H9 (cell line): ENCODE measurements around the gene IMMP2L. TPM values are rescaled to one million over a fixed set of nuclear protein-coding genes. Genes with fewer than 3 reads are reported as not detected.

Source experiments
- DNase-seq: peaks from one replicate; pipeline ENCODE4 v3.0.0-alpha.2; 2017
- H2AFZ ChIP-seq: one replicate; pipeline ENCODE4 v1.6.1; 2013; ENCODE audit warnings: mild to moderate bottlenecking, low read length, control low read depth, moderate library complexity
- H2AK5ac ChIP-seq: 2 replicates; pipeline ENCODE4 v1.6.1; 2013; ENCODE audit warnings: low read length, control low read depth, mixed read lengths; ENCODE audit not compliant: insufficient read length
- H2BK120ac ChIP-seq: one replicate; pipeline ENCODE4 v1.6.1; 2013; ENCODE audit warnings: low read depth, mild to moderate bottlenecking, low read length, control low read depth, inconsistent platforms; ENCODE audit not compliant: poor library complexity, severe bottlenecking
- H2BK12ac ChIP-seq: 2 replicates; pipeline ENCODE4 v1.6.1; 2013; ENCODE audit warnings: low read length, control low read depth, mixed read lengths, low read depth; ENCODE audit not compliant: insufficient read length
- H2BK15ac ChIP-seq: 2 replicates; pipeline ENCODE4 v1.6.1; 2013; ENCODE audit warnings: low read depth, low read length, control low read depth
- H2BK20ac ChIP-seq: one replicate; pipeline ENCODE4 v1.6.1; 2013; ENCODE audit warnings: low read depth, mild to moderate bottlenecking, low read length, control low read depth, inconsistent platforms; ENCODE audit not compliant: poor library complexity, severe bottlenecking
- H2BK5ac ChIP-seq: 2 replicates; pipeline ENCODE4 v1.6.1; 2013; ENCODE audit warnings: low read length, control low read depth, mixed read lengths; ENCODE audit not compliant: insufficient read length
- H3K14ac ChIP-seq: 2 replicates; pipeline ENCODE4 v1.6.1; 2013; ENCODE audit warnings: low read length, control low read depth; ENCODE audit not compliant: insufficient read depth
- H3K18ac ChIP-seq: 2 replicates; pipeline ENCODE4 v1.6.1; 2013; ENCODE audit warnings: low read depth, mild to moderate bottlenecking, mixed read lengths, low read length, control low read depth; ENCODE audit not compliant: insufficient read length
- H3K23ac ChIP-seq: 2 replicates; pipeline ENCODE4 v1.6.1; 2013; ENCODE audit warnings: low read length, control low read depth, mixed read lengths, low read depth; ENCODE audit not compliant: insufficient read length
- H3K23me2 ChIP-seq: 2 replicates; pipeline ENCODE4 v1.6.1; 2013; ENCODE audit warnings: low read depth, mild to moderate bottlenecking, mixed read lengths, low read length, control low read depth; ENCODE audit not compliant: insufficient read length, poor library complexity, severe bottlenecking
- H3K27ac ChIP-seq: 2 replicates; pipeline ENCODE4 v1.5.1; 2013; ENCODE audit warnings: low read length, control low read depth, mixed read lengths, low read depth; ENCODE audit not compliant: insufficient read length
- H3K27me3 ChIP-seq: 2 replicates; pipeline ENCODE4 v1.6.1; 2013; ENCODE audit warnings: low read length, control low read depth, inconsistent platforms; ENCODE audit not compliant: insufficient read depth
- H3K4ac ChIP-seq: 2 replicates; pipeline ENCODE4 v1.6.1; 2013; ENCODE audit warnings: low read depth, mild to moderate bottlenecking, control low read depth, inconsistent platforms, low read length, moderate library complexity
- H3K4me1 ChIP-seq: 2 replicates; pipeline ENCODE4 v1.6.1; 2013; ENCODE audit warnings: low read length, control low read depth, inconsistent platforms; ENCODE audit not compliant: insufficient read depth
- H3K4me2 ChIP-seq: 2 replicates; pipeline ENCODE4 v1.6.1; 2013; ENCODE audit warnings: low read length, control low read depth, mixed read lengths; ENCODE audit not compliant: insufficient read length, insufficient read depth
- H3K56ac ChIP-seq: 2 replicates; pipeline ENCODE4 v1.6.1; 2013; ENCODE audit warnings: low read depth, mild to moderate bottlenecking, mixed read lengths, low read length, control low read depth; ENCODE audit not compliant: insufficient read length
- H3K79me1 ChIP-seq: 2 replicates; pipeline ENCODE4 v1.6.1; 2013; ENCODE audit warnings: low read depth, mild to moderate bottlenecking, moderate library complexity, low read length, control low read depth, inconsistent platforms; ENCODE audit not compliant: insufficient read depth, poor library complexity, severe bottlenecking
- H3K79me2 ChIP-seq: 2 replicates; pipeline ENCODE4 v1.6.1; 2013; ENCODE audit warnings: low read length, control low read depth, inconsistent platforms; ENCODE audit not compliant: insufficient read depth
- H3K9ac ChIP-seq: 2 replicates; pipeline ENCODE4 v1.6.1; 2013; ENCODE audit warnings: low read length, control low read depth, mixed read lengths; ENCODE audit not compliant: insufficient read length; ENCODE audit errors: extremely low read depth
- H3K9me3 ChIP-seq: one replicate; pipeline ENCODE4 v1.6.1; 2013; ENCODE audit warnings: low read depth, low read length, inconsistent platforms; ENCODE audit not compliant: control insufficient read depth
- H3T11ph ChIP-seq: one replicate; pipeline ENCODE4 v1.6.1; 2013; ENCODE audit warnings: mild to moderate bottlenecking, low read length, control low read depth, inconsistent platforms
- H4K20me1 ChIP-seq: one replicate; pipeline ENCODE4 v1.6.1; 2013; ENCODE audit not compliant: control insufficient read depth, insufficient read length, insufficient read depth
- H4K5ac ChIP-seq: 2 replicates; pipeline ENCODE4 v1.6.1; 2013; ENCODE audit warnings: low read depth, mild to moderate bottlenecking, mixed read lengths, low read length, control low read depth; ENCODE audit not compliant: insufficient read length
- H4K8ac ChIP-seq: replicated peaks from 2 replicates; pipeline ENCODE4 v1.6.1; 2013; ENCODE audit warnings: low read length, control low read depth, mixed read lengths, low read depth; ENCODE audit not compliant: insufficient read length
- H4K91ac ChIP-seq: 2 replicates; pipeline ENCODE4 v1.6.1; 2013; ENCODE audit warnings: low read depth, mild to moderate bottlenecking, moderate library complexity, mixed read lengths, low read length, control low read depth; ENCODE audit not compliant: insufficient read length
- H3K27ac Mint-ChIP-seq, 3 experiments: 2 replicates in 2 of 3; 3 replicates in 1 of 3; pipeline ENCODE4 v1.8.0; 2020 to 2021; ENCODE audit warnings: mixed read lengths in 3 of 3, mild to moderate bottlenecking in 1 of 3, moderate library complexity in 1 of 3
- H3K27me3 Mint-ChIP-seq: 2 replicates; pipeline ENCODE4 v1.8.0; 2021; ENCODE audit warnings: low read depth, mild to moderate bottlenecking, moderate library complexity, mixed read lengths
- H3K36me3 Mint-ChIP-seq, 3 experiments: 2 replicates in 2 of 3; 3 replicates in 1 of 3; pipeline ENCODE4 v1.8.0; 2020 to 2021; ENCODE audit warnings: low read depth in 3 of 3, mixed read lengths in 3 of 3; ENCODE audit not compliant: insufficient read depth in 1 of 3
- H3K4me1 Mint-ChIP-seq, 2 experiments: 2 replicates each; pipeline ENCODE4 v1.8.0; 2020; ENCODE audit warnings: mixed read lengths in 2 of 2
- H3K4me3 Mint-ChIP-seq, 2 experiments: 2 replicates in 1 of 2; 3 replicates in 1 of 2; pipeline ENCODE4 v1.8.0; 2020 to 2021; ENCODE audit warnings: mild to moderate bottlenecking in 2 of 2, mixed read lengths in 2 of 2, moderate library complexity in 1 of 2
- H3K9me3 Mint-ChIP-seq, 2 experiments: 2 replicates in 1 of 2; 3 replicates in 1 of 2; pipeline ENCODE4 v1.8.0; 2020; ENCODE audit warnings: mild to moderate bottlenecking in 2 of 2, mixed read lengths in 2 of 2, moderate library complexity in 1 of 2
- WGBS: extraction: QIAGEN DNeasy Blood & Tissue Kit; methylation state at CpG from one replicate; pipeline ENCODE4 v1.1.7; 2013; ENCODE audit warnings: missing lambda C conversion rate, low lambda C conversion rate, mixed read lengths; ENCODE audit not compliant: insufficient read length; ENCODE audit errors: extremely low coverage; 5-methylcytosine and 5-hydroxymethylcytosine counted together
- total RNA-seq: library from RNA; stranded (reverse); gene quantifications from 2 replicates; pipeline ENCODE4 v1.2.1, GENCODE V29; 2021
- TF ChIP-seq, protein P1 (sequence below): fragments of 200-600 bp; sonication (generic); conservative IDR thresholded peaks from 3 replicates; pipeline ENCODE4 v1.8.0; 2021; ENCODE audit warnings: antibody characterized with exemption, mild to moderate bottlenecking

The IMMP2L gene
- total RNA-seq, 1 experiment from 2014 or later, result 14.7 TPM

- no peak overlapping the region for H3K4me3 Mint-ChIP-seq
- H3K4me1 ChIP-seq, result no peaks in the 10 kb centered on the region
- no peak overlapping the region for H2BK120ac ChIP-seq
- H3K18ac ChIP-seq, result no peak overlapping the region
- H4K20me1 ChIP-seq, result no peaks in the 10 kb centered on the region
- no peaks in the 10 kb centered on the region for H3K27me3 Mint-ChIP-seq
- no peak overlapping the region for H2BK5ac ChIP-seq
- H3K79me2 ChIP-seq, result no peaks in the 10 kb centered on the region
- WGBS, result no CpG with 5 or more reads among the region's 4 CpGs
- TF ChIP-seq, protein P1, sequence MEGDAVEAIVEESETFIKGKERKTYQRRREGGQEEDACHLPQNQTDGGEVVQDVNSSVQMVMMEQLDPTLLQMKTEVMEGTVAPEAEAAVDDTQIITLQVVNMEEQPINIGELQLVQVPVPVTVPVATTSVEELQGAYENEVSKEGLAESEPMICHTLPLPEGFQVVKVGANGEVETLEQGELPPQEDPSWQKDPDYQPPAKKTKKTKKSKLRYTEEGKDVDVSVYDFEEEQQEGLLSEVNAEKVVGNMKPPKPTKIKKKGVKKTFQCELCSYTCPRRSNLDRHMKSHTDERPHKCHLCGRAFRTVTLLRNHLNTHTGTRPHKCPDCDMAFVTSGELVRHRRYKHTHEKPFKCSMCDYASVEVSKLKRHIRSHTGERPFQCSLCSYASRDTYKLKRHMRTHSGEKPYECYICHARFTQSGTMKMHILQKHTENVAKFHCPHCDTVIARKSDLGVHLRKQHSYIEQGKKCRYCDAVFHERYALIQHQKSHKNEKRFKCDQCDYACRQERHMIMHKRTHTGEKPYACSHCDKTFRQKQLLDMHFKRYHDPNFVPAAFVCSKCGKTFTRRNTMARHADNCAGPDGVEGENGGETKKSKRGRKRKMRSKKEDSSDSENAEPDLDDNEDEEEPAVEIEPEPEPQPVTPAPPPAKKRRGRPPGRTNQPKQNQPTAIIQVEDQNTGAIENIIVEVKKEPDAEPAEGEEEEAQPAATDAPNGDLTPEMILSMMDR, result no peak
- H3K4ac ChIP-seq, result no peak overlapping the region
- H4K91ac ChIP-seq, result no peak overlapping the region
- H3K4me1 Mint-ChIP-seq, result peaks cover 7% of the 10 kb centered on the region in 2 experiments
- no peak overlapping the region for H3K56ac ChIP-seq
- H3K9ac ChIP-seq, result no peak overlapping the region
- H3K36me3 Mint-ChIP-seq, result peaks cover 0 to 2% (median 0%) of the 10 kb centered on the region in 3 experiments; a peak in 1 of 7 replicates
- no peak overlapping the region for H3K23ac ChIP-seq
- no peak overlapping the region for H2BK12ac ChIP-seq
- no peak overlapping the region for H2BK15ac ChIP-seq
- H3T11ph ChIP-seq, result no peak overlapping the region
- no peak overlapping the region for H2AK5ac ChIP-seq
- no peaks in the 10 kb centered on the region for H3K79me1 ChIP-seq
- no peak for DNase-seq
- no peak overlapping the region for H3K4me2 ChIP-seq
- H3K9me3 Mint-ChIP-seq, result no peaks in the 10 kb centered on the region; a peak in 1 of 5 replicates
- no peak overlapping the region for H4K5ac ChIP-seq
- H2BK20ac ChIP-seq, result no peak overlapping the region
- H2AFZ ChIP-seq, result no peak overlapping the region
- no peak overlapping the region for H3K14ac ChIP-seq
- no peak overlapping the region for H3K27ac ChIP-seq
- H3K27ac Mint-ChIP-seq, result no peak overlapping the region
- H3K27me3 ChIP-seq, result no peaks in the 10 kb centered on the region
- no peak overlapping the region for H4K8ac ChIP-seq
- no peaks in the 10 kb centered on the region for H3K9me3 ChIP-seq
- H3K23me2 ChIP-seq, result no peaks in the 10 kb centered on the region
Observed at GRCh38 chr7:111198255-111198654, 364.0 kb downstream of the IMMP2L start.
